Effector CD8-positive, alpha-beta T cell (primary cell): ENCODE data around the gene CTTNBP2.

Source experiments
- DNase-seq: peaks from one replicate; lab custom pipeline; 2025; lab: John Stamatoyannopoulos, UW
- total RNA-seq, 4 experiments: gene quantifications; one replicate each; lab custom pipeline; 2026; lab: John Stamatoyannopoulos, UW

Gene CTTNBP2
- 0 to 0.18 (median 0.04) reads per million in 4 experiments for total RNA-seq

GRCh38 chr7:117873310-117874190 lies at the start of gene CTTNBP2:
Gene CTTNBP2, minus strand, starts transcription at chr7:117873441. Its CDS starts 26 bp downstream, at chr7:117873415.
- DNase-seq = no peak

GRCh38 chr7:117916309-117916708 lies 43.1 kb upstream of the CTTNBP2 start:
- DNase-seq = no peak

GRCh38 chr7:117912421-117912820 lies 39.2 kb upstream of the CTTNBP2 start:
- DNase-seq = no peak

- DNase-seq = no peak
Observed at GRCh38 chr7:117908031-117908795, 35.0 kb upstream of the CTTNBP2 start.

- no peak for DNase-seq
Observed at GRCh38 chr7:117907049-117907640, 33.9 kb upstream of the CTTNBP2 start.

GRCh38 chr7:117902314-117902889 lies 29.2 kb upstream of the CTTNBP2 start:
- DNase-seq = no peak

- DNase-seq = no peak
Observed at GRCh38 chr7:117901089-117901797, 28.0 kb upstream of the CTTNBP2 start.

- DNase-seq = no peak
Observed at GRCh38 chr7:117896339-117896738, 23.1 kb upstream of the CTTNBP2 start.

GRCh38 chr7:117895276-117895675 lies 22.0 kb upstream of the CTTNBP2 start:
- no peak for DNase-seq

GRCh38 chr7:117894037-117894436 lies 20.8 kb upstream of the CTTNBP2 start:
- no peak for DNase-seq

GRCh38 chr7:117892821-117893220 lies 19.6 kb upstream of the CTTNBP2 start:
- no peak for DNase-seq

GRCh38 chr7:117889611-117890010 lies 16.4 kb upstream of the CTTNBP2 start:
- no peak for DNase-seq

- no peak for DNase-seq
Observed at GRCh38 chr7:117888627-117889026, 15.4 kb upstream of the CTTNBP2 start.

GRCh38 chr7:117882594-117882993 lies 9.4 kb upstream of the CTTNBP2 start:
- no peak for DNase-seq

- DNase-seq = no peak
Observed at GRCh38 chr7:117876761-117877160, 3.5 kb upstream of the CTTNBP2 start.

- no peak for DNase-seq
Observed at GRCh38 chr7:117875566-117875965, 2.3 kb upstream of the CTTNBP2 start.

- DNase-seq = no peak
Observed at GRCh38 chr7:117874191-117874700, 1.0 kb upstream of the CTTNBP2 start.

GRCh38 chr7:117872561-117873309 lies 506 bp downstream of the CTTNBP2 start:
- DNase-seq = no peak

GRCh38 chr7:117871778-117872538 lies 1.3 kb downstream of the CTTNBP2 start:
- DNase-seq = no peak

GRCh38 chr7:117871401-117871777 lies 1.9 kb downstream of the CTTNBP2 start:
- no peak for DNase-seq
